ENCODE results near the gene MAPK1. TPM values are rescaled to one million over a fixed set of nuclear protein-coding genes. Genes with fewer than 3 reads are reported as not detected.
"Not testable (repeated sequence)": the region's sequence is repeated elsewhere in the genome, so short reads cannot be mapped to it uniquely, and the experiment has no call there.

The MAPK1 gene
- total RNA-seq, 1 experiment from 2014 or later: 43.7 TPM

- no peak for DNase-seq (ENCODE audit: low spot score)
- in situ Hi-C loops (cut with HindIII; ENCODE audit: low sequenced_read_pairs): no loop called here
These were observed 39.7 kb downstream of the MAPK1 start for GRCh38 chr22:21827628-21828267.

- in situ Hi-C loops (cut with HindIII; ENCODE audit: low sequenced_read_pairs): no loop called here
- no peak for DNase-seq (ENCODE audit: low spot score)
These were observed 41.2 kb downstream of the MAPK1 start for GRCh38 chr22:21826204-21826603.

- in situ Hi-C loops (cut with HindIII; ENCODE audit: low sequenced_read_pairs); DNase-seq (ENCODE audit: low spot score): not testable (repeated sequence)
These were observed 42.5 kb downstream of the MAPK1 start for GRCh38 chr22:21824962-21825361.

GRCh38 chr22:21824445-21824912 lies 43.0 kb downstream of the MAPK1 start:
- in situ Hi-C loops (cut with HindIII; ENCODE audit: low sequenced_read_pairs): no loop called here
- no peak for DNase-seq (ENCODE audit: low spot score)

- no peak for DNase-seq (ENCODE audit: low spot score)
- in situ Hi-C loops (cut with HindIII; ENCODE audit: low sequenced_read_pairs): no loop called here
These were observed 43.6 kb downstream of the MAPK1 start for GRCh38 chr22:21823740-21824444.

GRCh38 chr22:21819183-21819770 lies 48.2 kb downstream of the MAPK1 start:
- in situ Hi-C loops (cut with HindIII; ENCODE audit: low sequenced_read_pairs): no loop called here

GRCh38 chr22:21818487-21819182 lies 48.8 kb downstream of the MAPK1 start:
- in situ Hi-C loops (cut with HindIII; ENCODE audit: low sequenced_read_pairs): no loop called here
- DNase-seq (ENCODE audit: low spot score): no peak

More at GRCh38 chr22:21819183-21819770, 48.2 kb downstream of the MAPK1 start:
- no peak for DNase-seq (ENCODE audit: low spot score)

GRCh38 chr22:21817497-21817853 lies 50.0 kb downstream of the MAPK1 start:
- in situ Hi-C loops (cut with HindIII; ENCODE audit: low sequenced_read_pairs); DNase-seq (ENCODE audit: low spot score): not testable (repeated sequence)

GRCh38 chr22:21816787-21817496 lies 50.5 kb downstream of the MAPK1 start:
- no peak for DNase-seq (ENCODE audit: low spot score)
- in situ Hi-C loops (cut with HindIII; ENCODE audit: low sequenced_read_pairs): no loop called here

GRCh38 chr22:21816472-21816786 lies 51.0 kb downstream of the MAPK1 start:
- in situ Hi-C loops (cut with HindIII; ENCODE audit: low sequenced_read_pairs): no loop called here
- no peak for DNase-seq (ENCODE audit: low spot score)

- in situ Hi-C loops (cut with HindIII; ENCODE audit: low sequenced_read_pairs): no loop called here
- no peak for DNase-seq (ENCODE audit: low spot score)
These were observed 51.5 kb downstream of the MAPK1 start for GRCh38 chr22:21815958-21816357.

- no peak for DNase-seq (ENCODE audit: low spot score)
- in situ Hi-C loops (cut with HindIII; ENCODE audit: low sequenced_read_pairs): no loop called here
These were observed 52.1 kb downstream of the MAPK1 start for GRCh38 chr22:21815357-21815756.

GRCh38 chr22:21811982-21812381 lies 55.5 kb downstream of the MAPK1 start:
- no peak for DNase-seq (ENCODE audit: low spot score)
- in situ Hi-C loops (cut with HindIII; ENCODE audit: low sequenced_read_pairs): no loop called here

- in situ Hi-C loops (cut with HindIII; ENCODE audit: low sequenced_read_pairs): no loop called here
- no peak for DNase-seq (ENCODE audit: low spot score)
These were observed 59.6 kb downstream of the MAPK1 start for GRCh38 chr22:21807544-21808529.

GRCh38 chr22:21805325-21805724 lies 62.1 kb downstream of the MAPK1 start:
- DNase-seq (ENCODE audit: low spot score); in situ Hi-C loops (cut with HindIII; ENCODE audit: low sequenced_read_pairs): not testable (repeated sequence)

GRCh38 chr22:21803811-21804249 lies 63.6 kb downstream of the MAPK1 start:
- DNase-seq (ENCODE audit: low spot score): no peak
- in situ Hi-C loops (cut with HindIII; ENCODE audit: low sequenced_read_pairs): no loop called here

- DNase-seq (ENCODE audit: low spot score): no peak
- in situ Hi-C loops (cut with HindIII; ENCODE audit: low sequenced_read_pairs): no loop called here
These were observed 64.8 kb downstream of the MAPK1 start for GRCh38 chr22:21802673-21803072.

GRCh38 chr22:21802056-21802455 lies 65.4 kb downstream of the MAPK1 start:
- in situ Hi-C loops (cut with HindIII; ENCODE audit: low sequenced_read_pairs): no loop called here
- no peak for DNase-seq (ENCODE audit: low spot score)

All from G401 (cell line).